ENCODE results near the gene HIGD1B. TPM values are rescaled to one million over a fixed set of nuclear protein-coding genes. Genes with fewer than 3 reads are reported as not detected.
"Not testable (repeated sequence)": the region's sequence is repeated elsewhere in the genome, so short reads cannot be mapped to it uniquely, and the experiment has no call there.

Gene HIGD1B
- total RNA-seq = 1.2 TPM

DNA sequence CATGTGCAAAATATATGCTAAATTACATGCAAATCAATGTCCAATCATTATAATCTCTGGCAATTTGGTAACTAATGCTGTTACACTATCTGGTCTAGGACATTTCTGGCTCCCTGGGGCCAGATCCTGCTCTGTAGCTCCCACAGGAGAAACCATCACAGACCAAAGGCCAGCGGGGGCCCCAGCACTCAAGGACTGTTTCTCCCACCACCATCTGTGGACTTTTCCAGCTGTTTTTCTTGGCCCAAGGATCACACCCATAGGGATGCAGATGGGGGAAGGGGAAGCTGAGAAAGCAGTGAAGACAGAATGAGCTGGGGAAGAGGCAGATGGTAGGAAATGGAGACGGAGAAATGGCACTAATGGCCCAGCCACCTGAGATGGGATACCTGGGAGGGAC lies at the start of gene HIGD1B:
TSS of gene HIGD1B (plus strand) at position 298 of the 400 bp plus-strand sequence. CDS start 270 bp downstream, outside the sequence.
- DNase-seq = no peak

DNA sequence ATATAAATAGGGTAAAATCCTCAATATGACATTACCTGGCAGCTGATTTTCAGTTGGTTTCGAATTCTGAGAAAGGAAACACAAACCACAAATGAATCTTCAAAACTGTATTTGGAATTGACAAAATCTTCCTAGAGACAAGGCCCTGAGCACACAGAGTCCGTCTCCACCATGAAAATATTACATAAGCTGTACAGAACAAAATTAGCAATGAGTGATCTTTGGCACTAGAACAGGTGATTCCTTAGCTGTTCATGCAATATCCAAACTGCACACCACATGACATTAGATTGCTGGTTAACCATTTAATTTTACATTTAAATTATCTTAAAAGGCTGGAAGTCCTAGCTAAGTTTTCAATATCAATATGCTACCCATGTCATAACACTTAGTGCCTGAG lies 49.3 kb upstream of the HIGD1B start:
- DNase-seq = no peak

DNA sequence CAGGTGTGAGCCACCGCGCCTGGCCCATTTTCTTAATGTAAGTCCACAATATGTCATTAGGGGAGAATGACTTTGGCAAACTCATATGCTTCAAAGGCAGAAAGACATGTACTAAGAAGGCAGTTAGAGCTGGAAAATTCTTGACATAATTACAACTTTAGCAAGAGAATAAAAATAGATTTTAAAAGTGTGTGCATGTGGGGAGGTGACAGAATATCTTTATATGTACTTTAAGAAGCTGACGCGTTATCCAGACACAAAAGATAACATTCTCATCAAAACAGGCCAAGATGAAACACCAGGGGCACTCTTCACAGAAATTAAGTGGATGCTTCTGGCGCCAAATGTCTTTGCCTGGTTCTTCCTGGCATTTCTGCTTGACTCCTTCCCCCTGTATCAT lies 45.8 kb upstream of the HIGD1B start:
- no peak for DNase-seq

DNA sequence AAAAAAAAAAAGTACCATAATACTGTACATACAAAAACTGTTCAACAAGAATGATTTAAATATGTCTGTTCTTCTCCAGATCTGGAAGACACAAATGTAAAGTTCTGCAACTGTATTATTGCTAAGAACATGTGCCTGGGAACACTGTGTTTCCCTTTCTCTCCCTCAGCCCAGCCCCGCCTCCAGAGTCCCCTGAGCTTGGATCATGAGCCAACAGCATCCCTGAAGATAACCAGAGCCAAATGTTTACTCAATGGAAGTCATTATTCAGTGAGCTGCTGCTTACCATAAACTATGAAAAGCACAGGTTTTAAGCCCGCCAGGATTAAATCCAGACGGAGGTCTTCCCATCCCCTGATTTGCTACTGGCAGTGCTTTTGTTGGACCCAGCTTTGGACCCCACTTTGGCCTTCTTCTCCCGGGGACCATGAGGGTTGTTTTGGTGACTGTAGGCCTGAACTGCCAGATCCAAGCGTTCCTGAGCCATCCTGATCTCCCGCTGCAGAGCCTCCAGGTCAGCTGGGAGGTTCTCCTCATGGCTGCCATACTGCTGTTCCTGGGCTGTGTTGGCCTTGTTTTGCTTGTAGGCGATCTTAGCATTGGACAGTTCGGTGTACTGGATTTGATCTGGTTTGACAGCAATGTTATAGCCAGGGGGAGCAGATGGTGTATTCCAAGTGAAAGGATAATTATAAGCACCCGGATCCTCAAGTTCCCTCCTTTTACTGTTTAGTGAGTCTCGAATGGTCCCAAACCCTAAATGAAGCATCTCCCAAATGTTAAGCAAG lies 43.2 kb upstream of the HIGD1B start:
- DNase-seq = peak; percentile 43

DNA sequence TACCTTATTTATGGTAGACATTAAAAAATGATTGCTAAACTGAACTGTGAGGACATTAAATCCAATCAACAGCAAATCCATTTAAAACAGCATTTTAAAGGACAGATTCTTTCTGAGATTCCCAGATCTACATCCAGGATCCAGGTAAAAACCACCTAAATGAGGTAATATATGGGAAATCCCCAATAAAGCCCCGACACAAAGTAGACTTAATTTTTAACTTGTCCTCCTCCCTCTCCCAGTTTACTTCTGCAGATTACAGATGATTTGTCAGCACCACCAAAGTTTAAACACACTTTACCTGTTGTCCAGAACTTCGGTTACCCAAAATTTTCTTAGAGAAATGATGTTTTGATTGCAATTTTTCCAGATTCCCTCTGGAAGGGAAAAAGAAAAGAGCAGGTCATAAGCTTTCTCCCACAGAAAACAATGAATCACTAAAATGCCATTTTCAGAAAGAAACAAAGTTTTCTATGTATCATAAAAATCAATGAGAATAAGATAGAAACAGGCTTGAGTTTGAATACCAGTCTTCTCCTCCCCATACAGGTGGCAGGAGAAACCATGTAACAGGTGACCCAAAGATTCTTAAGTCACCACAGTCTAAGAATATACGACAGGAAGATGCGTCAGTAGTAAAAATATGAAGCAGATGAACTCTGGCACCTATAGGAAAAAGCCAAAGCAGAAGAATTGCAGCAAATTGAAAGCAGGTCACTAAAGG lies 40.4 kb upstream of the HIGD1B start:
- DNase-seq = no peak

DNA sequence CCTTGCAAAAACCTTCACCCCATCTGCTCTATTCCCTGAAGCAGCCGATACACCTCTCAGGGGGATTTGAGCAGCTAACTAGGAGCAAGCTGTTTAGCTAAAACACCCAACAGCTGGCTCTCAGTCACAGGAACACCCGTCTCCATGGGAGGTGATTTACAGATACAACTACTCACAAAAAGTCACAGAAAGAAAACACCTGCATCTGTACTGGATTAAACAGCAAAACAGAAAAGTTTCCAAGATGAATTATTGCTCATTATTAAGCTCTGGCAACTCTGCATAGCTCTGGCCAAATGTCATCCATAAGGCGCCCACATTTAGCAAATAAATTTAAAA lies 39.9 kb upstream of the HIGD1B start:
- DNase-seq = peak; percentile 75

DNA sequence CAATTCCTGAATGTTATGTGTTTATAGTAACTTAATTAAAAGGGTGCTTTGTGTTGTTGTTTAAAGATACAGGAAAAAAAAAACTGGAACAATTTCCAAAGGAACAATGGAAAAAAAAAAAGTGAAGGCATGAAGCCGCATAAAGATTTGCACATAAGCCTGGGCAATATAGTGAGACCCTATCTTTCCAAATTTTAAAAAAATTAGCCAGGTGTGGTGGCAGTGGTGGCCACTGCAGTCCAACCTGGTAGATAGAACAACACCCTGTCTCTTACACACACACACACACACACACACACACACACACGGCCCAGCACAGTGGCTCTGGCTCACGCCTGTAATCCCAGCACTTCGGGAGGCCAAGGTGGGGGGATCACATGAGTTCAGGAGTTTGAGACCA lies 39.5 kb upstream of the HIGD1B start:
- DNase-seq = no peak

DNA sequence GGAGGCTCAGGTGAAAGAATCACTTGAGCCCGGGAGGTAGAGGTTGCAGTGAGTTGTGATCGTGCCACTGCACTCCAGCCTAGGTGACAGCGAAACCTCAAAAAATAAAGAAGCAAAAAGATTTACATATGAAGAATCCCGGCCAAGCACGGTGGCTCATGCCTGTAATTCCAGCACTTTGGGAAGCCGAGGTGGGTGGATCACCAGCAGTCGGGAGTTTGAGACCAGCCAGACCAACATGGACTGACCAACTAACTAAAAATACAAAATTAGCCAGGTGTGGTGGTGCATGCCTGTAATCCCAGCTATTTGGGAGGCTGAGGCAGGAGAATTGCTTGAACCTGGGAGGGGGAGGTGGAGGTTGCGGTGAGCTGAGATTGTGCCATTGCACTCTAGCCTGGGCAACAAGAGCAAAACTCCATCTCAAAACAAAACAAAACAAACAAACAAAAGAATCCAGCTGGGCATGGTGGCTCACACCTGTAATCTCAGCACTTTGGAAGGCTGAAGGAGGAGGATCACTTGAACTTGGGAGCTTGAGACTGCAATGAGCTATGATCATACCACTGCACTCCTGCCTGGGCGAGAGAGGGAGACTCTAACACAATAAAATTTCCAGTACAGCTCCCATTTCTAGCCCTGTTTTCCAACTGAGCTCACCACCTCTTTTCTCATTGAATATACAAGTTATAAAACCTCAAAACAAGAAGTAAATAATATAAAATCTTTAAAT lies 38.9 kb upstream of the HIGD1B start:
- DNase-seq = not testable (repeated sequence)

DNA sequence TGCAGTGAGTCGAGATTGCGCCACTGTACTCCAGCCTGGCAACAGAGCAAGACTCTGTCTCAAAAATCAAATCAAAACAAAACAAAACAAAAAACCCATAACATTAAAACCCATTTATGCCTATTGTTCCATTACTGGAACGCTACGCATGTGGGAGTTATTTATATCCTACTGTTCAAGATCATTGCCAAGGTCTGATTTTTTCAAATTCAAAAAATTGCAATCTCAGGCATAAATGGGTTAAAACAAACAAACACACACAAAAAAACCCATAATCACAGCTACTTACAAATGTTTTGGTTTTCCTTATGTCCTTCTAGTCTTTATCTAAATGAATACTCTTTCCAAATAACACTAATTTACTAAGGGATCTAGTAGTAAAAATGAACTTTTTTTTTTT lies 35.4 kb upstream of the HIGD1B start:
- DNase-seq = no peak

DNA sequence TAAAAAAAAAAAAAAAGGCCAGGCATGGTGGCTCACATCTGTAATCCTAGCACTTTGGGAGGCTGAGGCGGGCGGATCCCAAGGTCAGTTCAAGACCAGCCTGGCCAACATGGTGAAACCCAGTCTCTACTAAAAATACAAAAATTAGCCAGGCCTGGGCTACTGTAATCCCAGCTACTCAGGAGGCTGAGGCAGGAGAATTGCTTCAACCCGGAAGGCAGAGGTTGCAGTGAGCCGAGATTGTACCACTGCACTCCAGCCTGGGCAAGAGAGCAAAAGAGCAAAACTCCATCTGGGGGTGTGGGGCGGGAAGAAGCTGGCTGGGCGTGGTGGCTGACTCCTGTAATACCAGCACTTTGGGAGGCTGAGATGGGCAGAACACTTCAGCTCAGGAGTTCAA lies 29.2 kb upstream of the HIGD1B start:
- DNase-seq = not testable (repeated sequence)

DNA sequence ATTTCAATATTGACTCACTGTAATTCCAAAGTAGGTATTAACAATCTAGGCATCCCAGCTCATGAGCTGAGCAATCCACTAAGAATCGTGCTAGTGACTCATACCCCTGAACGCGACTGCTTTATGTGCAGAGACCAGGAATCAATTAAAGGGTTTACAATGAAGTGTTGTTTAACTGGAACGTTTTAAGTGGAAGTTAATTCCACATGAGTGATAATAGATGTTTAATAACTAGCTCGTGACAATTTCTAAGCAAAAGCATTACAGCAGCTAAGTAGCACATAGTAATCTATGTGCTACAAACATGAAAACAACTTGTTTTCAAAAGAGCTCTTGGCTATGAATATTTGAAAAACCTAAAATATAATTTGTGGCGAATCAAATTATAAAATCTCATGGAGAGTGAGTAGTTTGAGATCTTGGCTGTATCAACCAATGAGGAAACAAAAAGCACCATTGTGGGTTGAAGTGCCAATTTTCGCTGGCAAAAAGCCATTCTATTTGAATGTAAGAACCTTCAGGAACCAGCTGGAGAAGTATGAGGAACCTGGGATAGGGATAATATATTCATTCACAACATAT lies 27.0 kb upstream of the HIGD1B start:
- peak; percentile 43 for DNase-seq

DNA sequence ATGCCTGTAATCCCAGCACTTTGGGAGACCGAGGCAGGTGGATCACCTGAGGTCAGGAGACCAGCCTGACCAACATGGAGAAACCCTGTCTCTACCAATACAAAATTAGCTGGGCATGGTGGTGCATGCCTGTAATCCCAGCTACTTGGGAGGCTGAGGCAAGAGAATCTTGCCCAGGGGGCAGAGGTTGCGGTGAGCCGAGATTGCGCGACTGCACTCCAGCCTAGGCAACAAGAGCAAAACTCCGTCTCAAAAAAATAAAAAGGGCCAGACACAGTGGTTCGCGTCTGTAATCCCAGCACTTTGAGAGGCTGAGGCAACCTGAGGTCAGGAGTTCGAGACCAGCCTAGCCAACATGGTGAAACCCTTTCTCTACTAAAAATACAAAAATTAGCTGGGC lies 22.4 kb upstream of the HIGD1B start:
- DNase-seq = not testable (repeated sequence)

DNA sequence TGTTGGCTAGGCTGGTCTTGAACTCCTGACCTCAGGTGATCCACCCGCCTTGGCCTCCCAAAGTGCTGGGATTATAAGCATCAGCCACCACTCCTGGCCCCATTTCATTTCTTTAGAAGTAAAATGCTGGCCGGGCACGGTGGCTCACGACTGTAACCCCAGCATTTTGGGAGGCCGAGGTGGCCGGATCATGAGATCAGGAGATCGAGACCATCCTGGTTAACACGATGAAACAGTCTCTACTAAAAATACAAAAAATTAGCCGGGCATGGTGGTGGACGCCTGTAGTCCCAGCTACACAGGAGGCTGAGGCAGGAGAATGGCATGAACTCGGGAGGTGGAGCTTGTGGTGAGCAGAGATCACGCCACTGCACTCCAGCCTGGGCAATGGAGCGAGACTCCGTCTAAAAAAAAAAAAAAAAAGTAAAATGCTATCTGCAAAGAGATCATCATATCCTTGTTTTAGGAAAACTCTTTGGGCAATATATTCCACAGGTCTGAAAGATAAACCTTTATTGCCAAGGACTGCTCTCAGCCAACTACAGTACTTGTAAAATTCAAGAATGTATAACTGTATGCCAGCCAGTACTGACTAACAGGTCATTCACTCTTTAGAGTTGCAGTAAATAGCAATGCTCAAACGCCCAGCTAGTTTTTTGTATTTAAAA lies 21.4 kb upstream of the HIGD1B start:
- no peak for DNase-seq

DNA sequence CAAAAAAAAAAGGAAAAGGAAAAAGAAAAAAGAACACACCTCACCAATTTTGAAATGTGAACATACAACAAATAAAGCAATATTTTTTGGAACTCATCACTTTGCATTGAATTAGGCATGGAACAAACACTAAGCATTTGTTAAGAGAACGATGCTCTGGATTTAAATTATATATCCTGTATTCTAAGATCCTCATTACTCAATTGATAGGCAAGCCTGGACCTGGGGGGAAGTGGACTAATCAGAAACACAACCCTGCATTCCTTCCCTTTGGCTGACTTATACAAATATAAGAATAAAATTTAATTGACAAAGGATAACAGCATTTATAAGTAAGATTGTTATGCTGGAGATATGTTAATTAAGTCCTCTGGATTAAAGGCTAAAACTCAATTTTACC lies 19.8 kb upstream of the HIGD1B start:
- DNase-seq = no peak

DNA sequence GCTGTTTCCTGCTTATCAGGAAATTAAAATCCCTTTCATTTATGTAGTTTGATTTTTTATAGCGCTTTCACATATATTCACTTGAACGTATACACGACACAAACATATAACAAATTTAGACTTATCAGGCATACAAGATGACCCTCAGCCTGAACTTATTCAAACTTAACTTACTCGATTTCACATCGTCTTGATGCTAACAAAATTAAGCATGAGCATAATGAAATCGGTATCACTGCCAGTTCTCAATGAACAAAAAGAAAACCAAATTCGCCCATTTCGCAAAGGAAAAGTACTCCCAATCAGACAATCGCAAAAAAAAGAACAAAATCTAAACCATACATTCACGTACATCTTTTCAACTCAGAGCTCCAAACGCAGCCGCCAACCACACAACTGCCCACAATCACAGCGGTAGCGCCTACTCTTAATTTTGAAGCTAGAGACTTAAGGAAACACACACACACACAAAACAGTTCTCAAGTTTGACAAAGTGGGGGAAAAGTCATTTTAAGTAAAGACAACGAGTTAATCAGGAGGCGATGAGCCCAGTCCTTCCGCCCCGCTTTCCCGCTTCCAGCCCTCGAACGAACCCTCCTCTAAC lies 18.7 kb upstream of the HIGD1B start:
- DNase-seq = no peak

DNA sequence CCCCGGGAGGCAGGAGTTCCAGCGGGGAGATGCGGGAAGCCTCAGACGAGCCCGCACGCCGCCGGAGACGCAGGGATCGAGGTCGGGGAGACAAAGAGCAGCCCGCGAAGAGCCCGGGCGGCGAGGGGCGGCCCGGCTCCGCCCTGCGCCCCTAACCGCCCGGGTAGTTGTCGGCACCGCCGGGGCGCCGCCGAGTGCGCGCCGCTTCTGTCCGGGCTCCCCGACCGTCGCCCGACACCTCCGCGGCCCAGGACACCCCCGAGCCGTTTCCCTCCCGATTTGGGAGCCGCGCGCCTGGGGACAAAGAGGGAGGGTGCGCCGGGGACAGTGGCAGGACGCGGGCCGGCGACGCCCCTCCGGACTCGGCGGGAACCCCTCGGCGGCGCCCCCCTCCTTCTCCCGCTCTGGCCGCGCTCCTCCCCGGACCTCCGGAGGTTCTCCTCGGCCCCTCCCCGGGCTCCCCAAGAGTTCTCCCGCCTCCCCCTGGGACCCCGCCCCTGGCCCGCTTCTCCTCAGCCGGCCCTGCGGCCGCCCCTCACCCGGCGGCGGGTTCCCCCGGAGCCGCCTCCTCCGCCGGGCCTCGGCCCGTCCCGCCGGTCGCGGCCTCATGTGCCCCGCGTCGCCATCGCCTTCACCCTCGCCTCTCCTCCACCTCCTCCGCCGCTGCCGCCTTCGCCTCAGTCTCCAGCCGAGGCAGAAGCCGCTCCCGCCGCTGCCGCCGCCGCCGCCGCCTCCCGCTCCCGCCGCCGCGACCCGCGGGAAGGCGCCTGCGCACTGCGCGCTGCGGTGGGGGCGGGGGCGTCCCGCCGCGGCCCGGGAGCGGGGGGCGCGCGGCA lies 17.9 kb upstream of the HIGD1B start, which contains the start of gene GJC1:
TSS of gene GJC1 (minus strand) at position 765 of the 836 bp plus-strand sequence. CDS start 24,470 bp downstream, outside the sequence.
- DNase-seq = no peak

DNA sequence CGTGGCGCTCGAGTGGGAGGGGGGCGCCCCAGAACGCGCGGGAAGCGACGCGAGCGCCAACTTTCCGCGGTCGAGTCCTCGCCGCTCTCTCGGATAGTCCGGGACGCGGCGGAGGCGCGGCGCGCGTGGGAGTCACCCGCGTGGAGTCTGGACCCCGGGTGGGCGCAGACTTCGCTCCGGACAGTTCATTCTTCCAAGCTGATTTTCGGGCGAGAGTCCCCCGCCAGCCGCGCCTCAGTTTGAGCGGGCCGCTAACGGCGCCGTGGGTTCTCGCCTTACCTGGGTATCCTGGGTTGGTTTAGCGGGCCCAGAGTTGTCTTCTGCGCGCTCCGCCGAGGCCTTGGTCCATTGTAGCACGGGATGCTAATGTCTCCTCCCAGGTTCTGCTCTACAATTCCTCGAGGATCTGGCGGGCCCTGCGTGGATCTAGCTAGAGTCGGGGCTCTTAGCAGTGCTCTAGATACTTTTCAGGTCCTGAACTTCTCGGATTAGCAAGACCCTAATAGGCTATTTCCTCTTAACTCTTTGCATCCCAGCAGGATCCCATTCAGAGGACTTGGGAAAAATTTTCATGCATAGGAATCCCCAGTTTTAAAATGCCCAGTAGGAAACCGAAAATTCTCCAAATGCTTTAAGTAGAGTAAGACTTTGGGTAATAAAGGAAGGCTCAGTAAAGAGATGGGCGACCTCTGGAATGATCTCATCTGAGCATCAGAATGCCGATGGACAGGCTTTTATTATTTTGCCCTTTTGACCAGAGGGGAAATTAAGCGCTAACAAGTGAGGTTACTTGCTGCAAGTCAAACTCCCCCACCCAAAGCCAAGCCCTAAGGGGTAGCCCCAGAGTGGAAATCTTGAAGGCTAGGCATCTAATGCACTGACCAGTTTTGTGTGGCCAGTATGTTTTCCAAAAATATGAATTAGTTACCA lies 17.1 kb upstream of the HIGD1B start:
- no peak for DNase-seq

DNA sequence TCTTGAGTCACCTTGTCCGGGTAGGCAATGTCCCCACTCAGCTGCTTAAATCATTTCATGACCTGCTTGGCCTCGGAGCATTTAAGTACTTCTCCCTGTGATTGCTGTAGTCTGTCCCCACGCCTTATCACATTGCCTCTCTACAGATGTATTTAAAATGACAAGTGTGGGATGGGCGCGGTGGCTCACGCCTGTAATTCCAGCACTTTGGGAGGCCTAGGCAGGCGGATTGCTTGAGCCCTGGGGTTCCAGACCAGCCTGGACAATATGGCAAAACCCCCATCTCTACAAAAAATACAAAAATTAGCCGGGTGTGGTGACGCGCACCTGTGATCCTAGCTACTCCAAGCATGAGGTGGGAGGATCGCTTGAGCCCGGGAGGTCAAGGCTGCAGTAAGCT lies 16.3 kb upstream of the HIGD1B start:
- no peak for DNase-seq

DNA sequence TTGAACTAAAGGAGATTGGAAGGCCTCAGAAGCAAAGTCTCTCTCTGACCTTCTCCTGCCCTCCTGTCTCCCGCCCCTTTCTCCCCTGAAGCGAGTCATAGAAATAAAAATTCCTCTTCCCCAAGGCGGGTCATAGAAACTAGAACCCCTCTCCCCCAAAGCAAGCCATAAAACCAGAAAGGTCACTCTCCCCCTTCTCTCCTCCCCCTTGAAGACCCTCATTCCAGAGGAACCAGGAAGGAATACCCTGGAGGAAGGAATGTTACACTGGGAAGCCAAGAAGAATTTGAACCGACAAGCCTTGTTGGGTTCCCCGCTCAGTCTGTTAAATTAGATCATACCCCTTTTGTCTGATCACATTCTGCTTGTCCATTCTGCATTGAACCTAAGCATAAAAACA lies 14.9 kb upstream of the HIGD1B start:
- no peak for DNase-seq

DNA sequence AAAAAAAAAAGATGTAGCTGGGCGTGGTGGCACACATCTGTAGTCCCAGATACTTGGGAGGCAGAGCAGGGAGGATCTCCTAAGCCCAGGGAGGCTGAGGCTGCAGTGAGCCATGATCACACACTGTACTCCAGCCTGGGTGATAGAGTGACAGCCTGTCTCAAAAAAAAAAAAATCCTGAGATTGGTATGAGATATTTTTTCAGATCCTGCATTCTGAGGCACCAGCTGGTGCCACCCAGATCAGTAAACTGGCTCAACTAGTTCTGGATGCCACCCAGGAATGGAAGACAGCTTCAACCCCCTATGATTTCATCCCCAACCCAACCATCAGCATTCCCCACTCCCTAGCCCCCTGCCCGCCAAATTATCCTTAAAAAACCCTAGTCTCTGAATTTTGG lies 10.5 kb upstream of the HIGD1B start:
- no peak for DNase-seq
